Tibial artery (tissue), 4 donors: ENCODE data around the gene OR4F6.

Experiments
- DNase-seq, 2 donors: peaks; one replicate each; pipeline ENCODE4 v3.0.0-alpha.2; 2019
- H3K27ac ChIP-seq, 2 donors: fragments of 200-600 bp; sonication (generic) in 1 of 2; 1 replicate in 1 of 2; 2 replicates in 1 of 2; pipeline ENCODE4 v1.5.1; 2018 to 2019; ENCODE audit warnings: mild to moderate bottlenecking in 1 of 2
- H3K27me3 ChIP-seq, 2 donors: fragments of 200-600 bp; sonication (generic) in 1 of 2; one replicate each; pipeline versions ENCODE4 v1.5.1 to v1.6.0; 2016 to 2019
- H3K36me3 ChIP-seq, 3 donors: fragments of 200-600 bp; sonication (generic) in 2 of 3; one replicate each; pipeline ENCODE4 v1.5.1; 2016 to 2019; ENCODE audit warnings: mild to moderate bottlenecking in 2 of 3
- H3K4me1 ChIP-seq, 4 donors: fragments of 200-600 bp; sonication (generic) in 2 of 4; 1 replicate in 3 of 4; 2 replicates in 1 of 4; pipeline ENCODE4 v1.5.1; 2016 to 2019
- H3K4me3 ChIP-seq, 2 donors: fragments of 200-600 bp; sonication (generic) in 1 of 2; 1 replicate in 1 of 2; 2 replicates in 1 of 2; pipeline ENCODE4 v1.5.1; 2018 to 2019; ENCODE audit warnings: mild to moderate bottlenecking in 2 of 2
- H3K9me3 ChIP-seq, 3 donors: fragments of 200-600 bp; sonication (generic) in 1 of 3; one replicate each; pipeline ENCODE4 v1.5.1; 2016 to 2019
- CTCF ChIP-seq, 2 experiments: fragments of 200-600 bp in 1 of 2; fragments of 450-650 bp in 1 of 2; IDR thresholded peaks; one replicate each; pipeline ENCODE4 v1.5.1; 2017 to 2019; ENCODE audit warnings: antibody characterized with exemption in 2 of 2, mild to moderate bottlenecking in 1 of 2, moderate library complexity in 1 of 2
- intact Hi-C: fragments of 100-400 bp; cut with DNase I; formaldehyde crosslinking; loops from one replicate; pipeline ENCODE4 v1.15.0; 2023; ENCODE audit warnings: low total_unique reads

Gene OR4F6

GRCh38 chr15:101828774-101829173, 25.5 kb downstream of the OR4F6 start:
- TF ChIP-seq CTCF (IDR thresholded peaks at IDR 0.05): no peak
- H3K27me3 ChIP-seq: no peaks in the 10 kb centered on the region
- no peak overlapping the region for H3K4me3 ChIP-seq
- no peak overlapping the region for H3K27ac ChIP-seq
- no peak for DNase-seq
- H3K9me3 ChIP-seq: peaks cover 0 to 8% (median 0%) of the 10 kb centered on the region in 3 donors
- H3K4me1 ChIP-seq: no peaks in the 10 kb centered on the region
- intact Hi-C loops: no loop called here
- no peaks in the 10 kb centered on the region for H3K36me3 ChIP-seq

GRCh38 chr15:101841656-101842055, 38.3 kb downstream of the OR4F6 start:
- intact Hi-C loops: no loop called here
- H3K27ac ChIP-seq: no peak overlapping the region
- no peak overlapping the region for H3K4me3 ChIP-seq
- no peaks in the 10 kb centered on the region for H3K36me3 ChIP-seq
- H3K4me1 ChIP-seq: no peaks in the 10 kb centered on the region
- no peak for DNase-seq
- no peaks in the 10 kb centered on the region for H3K9me3 ChIP-seq
- H3K27me3 ChIP-seq: no peaks in the 10 kb centered on the region
- TF ChIP-seq CTCF (IDR thresholded peaks at IDR 0.05): no peak

- no peaks in the 10 kb centered on the region for H3K36me3 ChIP-seq
- H3K27me3 ChIP-seq: no peaks in the 10 kb centered on the region
- intact Hi-C loops: no loop called here
- H3K9me3 ChIP-seq: no peaks in the 10 kb centered on the region
- DNase-seq: no peak
- H3K4me3 ChIP-seq: no peak overlapping the region
- TF ChIP-seq CTCF (IDR thresholded peaks at IDR 0.05): no peak
- no peak overlapping the region for H3K27ac ChIP-seq
- no peaks in the 10 kb centered on the region for H3K4me1 ChIP-seq
Observed at GRCh38 chr15:101844916-101845315, 41.6 kb downstream of the OR4F6 start.

- Histone ChIP-seq H3K4me1 (no peaks in the 10 kb centered on the region), H3K27ac (no peak overlapping the region), H3K36me3 (no peaks in the 10 kb centered on the region), H3K4me3 (no peak overlapping the region), H3K9me3 (no peaks in the 10 kb centered on the region), H3K27me3 (no peaks in the 10 kb centered on the region)
- intact Hi-C loops: no loop called here
- no peak for TF ChIP-seq CTCF (IDR thresholded peaks at IDR 0.05)
- DNase-seq: no peak
Observed at GRCh38 chr15:101852356-101852755, 49.0 kb downstream of the OR4F6 start.
